Suppressor macrophage treated with lipopolysaccharide for 4 hours (primary cell): ENCODE results near the gene BRF1.
"Not testable (repeated sequence)": the region's sequence is repeated elsewhere in the genome, so short reads cannot be mapped to it uniquely, and the experiment has no call there.

Experiments used
- DNase-seq: peaks from one replicate; pipeline ENCODE4 v3.0.0-alpha.2; 2020

The BRF1 gene

GRCh38 chr14:105332350-105332874, 31.6 kb upstream of the BRF1 start:
- no peak for DNase-seq

- no peak for DNase-seq
These were observed 31.0 kb upstream of the BRF1 start for GRCh38 chr14:105331575-105332349.

GRCh38 chr14:105330491-105330895, 29.7 kb upstream of the BRF1 start:
- peak; percentile 52 for DNase-seq

- DNase-seq: no peak
These were observed 28.8 kb upstream of the BRF1 start for GRCh38 chr14:105329411-105330150.

- DNase-seq: no peak
These were observed 28.0 kb upstream of the BRF1 start for GRCh38 chr14:105328678-105329390.

- DNase-seq: no peak
These were observed 27.4 kb upstream of the BRF1 start for GRCh38 chr14:105328070-105328677.

GRCh38 chr14:105327695-105328045, 26.9 kb upstream of the BRF1 start:
- not testable (repeated sequence) for DNase-seq

- DNase-seq: no peak
These were observed 26.3 kb upstream of the BRF1 start for GRCh38 chr14:105326891-105327694.

- no peak for DNase-seq
These were observed 25.7 kb upstream of the BRF1 start for GRCh38 chr14:105326568-105326867.

- DNase-seq: no peak
These were observed 25.1 kb upstream of the BRF1 start for GRCh38 chr14:105325716-105326567.

GRCh38 chr14:105325303-105325702, 24.5 kb upstream of the BRF1 start:
- no peak for DNase-seq

GRCh38 chr14:105324871-105325270, 24.1 kb upstream of the BRF1 start:
- no peak for DNase-seq

- DNase-seq: no peak
These were observed 23.4 kb upstream of the BRF1 start for GRCh38 chr14:105324080-105324778.

GRCh38 chr14:105323663-105324062, 22.9 kb upstream of the BRF1 start:
- DNase-seq: no peak

GRCh38 chr14:105322791-105323556, 22.2 kb upstream of the BRF1 start:
- DNase-seq: no peak

GRCh38 chr14:105317546-105317945, 16.7 kb upstream of the BRF1 start:
- peak; percentile 78 for DNase-seq

GRCh38 chr14:105316968-105317510, 16.2 kb upstream of the BRF1 start:
- no peak for DNase-seq

GRCh38 chr14:105316577-105316941, 15.8 kb upstream of the BRF1 start:
- DNase-seq: no peak

- DNase-seq: no peak
These were observed 15.3 kb upstream of the BRF1 start for GRCh38 chr14:105315941-105316576.
